DOHH2 (cell line): ENCODE data around the gene CLCN7.

ENCODE experiments used
- EZH2phosphoT487 ChIP-seq: fragments of 200-600 bp; sonication (generic); IDR thresholded peaks from 2 replicates; pipeline ENCODE4 v1.6.1; 2017; ENCODE audit warnings: borderline replicate concordance, mild to moderate bottlenecking, antibody characterized with exemption, low read length, moderate library complexity, mixed read lengths
- TF ChIP-seq, protein P1 (sequence below): fragments of 200-600 bp; sonication (generic); IDR thresholded peaks from one replicate; pipeline ENCODE4 v1.5.1; 2014; ENCODE audit warnings: antibody characterized with exemption, mild to moderate bottlenecking, low read depth, low read length; ENCODE audit not compliant: poor library complexity, severe bottlenecking

DNA sequence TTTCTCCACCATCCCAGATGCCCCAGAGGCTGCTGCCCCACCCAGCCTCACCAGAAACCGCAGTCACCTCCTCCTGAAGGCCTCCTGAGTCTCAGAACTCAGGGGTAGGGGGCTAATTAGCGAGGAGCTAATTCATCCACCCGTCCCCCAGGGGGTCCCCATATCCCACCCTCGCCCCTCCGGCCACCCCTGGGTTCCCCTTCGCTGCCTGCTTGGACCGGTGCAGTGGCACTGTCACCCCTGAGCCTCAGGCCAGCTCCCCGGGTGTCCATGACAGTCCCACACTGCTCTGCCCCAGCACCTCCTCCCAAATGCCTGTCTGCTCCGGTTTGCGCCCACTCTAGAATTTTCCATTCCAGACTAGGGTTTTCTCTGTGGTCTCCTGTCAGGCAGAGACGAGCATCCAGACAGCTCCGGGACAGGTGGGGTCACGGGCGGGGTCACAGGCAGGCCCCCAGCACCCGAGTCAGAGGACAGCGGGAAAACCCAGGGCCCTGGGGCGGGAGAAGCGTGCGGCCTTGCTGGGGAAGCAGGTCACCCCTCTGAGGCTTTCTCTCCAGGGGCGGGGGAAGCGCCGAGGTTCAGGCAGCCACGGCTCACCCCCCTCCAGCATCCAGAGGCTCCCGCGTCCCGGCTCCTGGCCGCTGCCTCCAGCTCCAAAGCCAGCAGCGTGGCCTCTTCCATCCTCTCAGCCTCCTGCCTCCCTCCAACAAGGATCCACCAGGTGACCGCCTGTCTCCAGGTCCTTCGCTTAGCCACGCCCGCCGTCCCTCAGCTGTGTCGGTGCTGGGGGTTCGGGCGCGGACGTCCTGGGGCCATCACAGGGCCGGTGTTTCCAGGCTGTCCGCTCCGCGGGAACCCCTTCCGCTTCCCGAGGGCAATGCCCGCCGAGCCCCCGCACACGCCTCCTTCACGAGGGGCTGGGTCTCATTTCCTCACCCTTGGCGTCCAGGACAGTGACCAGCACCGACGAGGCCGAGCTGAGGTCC is 47.1 kb downstream of the CLCN7 start:
- TF ChIP-seq, protein P1, sequence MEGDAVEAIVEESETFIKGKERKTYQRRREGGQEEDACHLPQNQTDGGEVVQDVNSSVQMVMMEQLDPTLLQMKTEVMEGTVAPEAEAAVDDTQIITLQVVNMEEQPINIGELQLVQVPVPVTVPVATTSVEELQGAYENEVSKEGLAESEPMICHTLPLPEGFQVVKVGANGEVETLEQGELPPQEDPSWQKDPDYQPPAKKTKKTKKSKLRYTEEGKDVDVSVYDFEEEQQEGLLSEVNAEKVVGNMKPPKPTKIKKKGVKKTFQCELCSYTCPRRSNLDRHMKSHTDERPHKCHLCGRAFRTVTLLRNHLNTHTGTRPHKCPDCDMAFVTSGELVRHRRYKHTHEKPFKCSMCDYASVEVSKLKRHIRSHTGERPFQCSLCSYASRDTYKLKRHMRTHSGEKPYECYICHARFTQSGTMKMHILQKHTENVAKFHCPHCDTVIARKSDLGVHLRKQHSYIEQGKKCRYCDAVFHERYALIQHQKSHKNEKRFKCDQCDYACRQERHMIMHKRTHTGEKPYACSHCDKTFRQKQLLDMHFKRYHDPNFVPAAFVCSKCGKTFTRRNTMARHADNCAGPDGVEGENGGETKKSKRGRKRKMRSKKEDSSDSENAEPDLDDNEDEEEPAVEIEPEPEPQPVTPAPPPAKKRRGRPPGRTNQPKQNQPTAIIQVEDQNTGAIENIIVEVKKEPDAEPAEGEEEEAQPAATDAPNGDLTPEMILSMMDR, result no peak
- TF ChIP-seq EZH2phosphoT487, result no peak
